CD14-positive monocyte (primary cell): ENCODE data around the gene ZNF593. TPM values are rescaled to one million over a fixed set of nuclear protein-coding genes. Genes with fewer than 3 reads are reported as not detected.

ENCODE experiments used
- DNase-seq, 3 donors: peaks; one replicate each; pipeline ENCODE4 v3.0.0-alpha.2; 2011 to 2022
- H2AFZ ChIP-seq: 2 replicates; pipeline ENCODE4 v1.6.0; 2012; ENCODE audit warnings: mild to moderate bottlenecking, low read depth, low read length, inconsistent platforms; ENCODE audit not compliant: insufficient read depth, poor library complexity, severe bottlenecking
- H3K27ac ChIP-seq, 2 donors: 1 replicate in 1 of 2; 2 replicates in 1 of 2; pipeline ENCODE4 v1.5.1; 2012 to 2013; ENCODE audit warnings: low read length in 2 of 2, control low read depth in 1 of 2, inconsistent platforms in 1 of 2, low read depth in 1 of 2, mild to moderate bottlenecking in 1 of 2
- H3K27me3 ChIP-seq, 2 donors: one replicate each; pipeline versions ENCODE4 v1.6.0 to v1.6.1; 2011 to 2013; ENCODE audit warnings: low read length in 2 of 2; ENCODE audit not compliant: control insufficient read depth in 2 of 2, insufficient read depth in 2 of 2
- H3K36me3 ChIP-seq, 2 donors: replicated peaks in 1 of 2; 1 replicate in 1 of 2; 2 replicates in 1 of 2; pipeline versions ENCODE4 v1.5.1 to v1.6.1; 2012 to 2013; ENCODE audit warnings: low read length in 2 of 2, control low read depth in 1 of 2, inconsistent platforms in 1 of 2, mild to moderate bottlenecking in 1 of 2; ENCODE audit not compliant: insufficient read depth in 2 of 2, control insufficient read depth in 1 of 2
- H3K4me1 ChIP-seq, 2 donors: 1 replicate in 1 of 2; 2 replicates in 1 of 2; pipeline versions ENCODE4 v1.5.1 to v1.6.1; 2012 to 2013; ENCODE audit warnings: low read length in 2 of 2, control low read depth in 1 of 2, inconsistent platforms in 1 of 2, mild to moderate bottlenecking in 1 of 2, moderate library complexity in 1 of 2; ENCODE audit not compliant: insufficient read depth in 2 of 2, control insufficient read depth in 1 of 2
- H3K4me2 ChIP-seq: replicated peaks from 2 replicates; pipeline ENCODE3; 2012; ENCODE audit warnings: low read length, moderate library complexity, mild to moderate bottlenecking; ENCODE audit not compliant: poor library complexity, severe bottlenecking; ENCODE audit errors: extremely low read depth
- H3K4me3 ChIP-seq, 3 experiments: fragments of 200-600 bp in 1 of 3; sonication (generic) in 1 of 3; replicated peaks in 1 of 3; 1 replicate in 2 of 3; 2 replicates in 1 of 3; pipeline ENCODE4 v1.5.1; 2011 to 2013; ENCODE audit warnings: low read length in 3 of 3, mild to moderate bottlenecking in 3 of 3, control low read depth in 2 of 3, low read depth in 2 of 3, inconsistent platforms in 1 of 3, moderate library complexity in 1 of 3
- H3K79me2 ChIP-seq: 2 replicates; pipeline ENCODE4 v1.6.0; 2012; ENCODE audit warnings: mild to moderate bottlenecking, control low read depth, inconsistent platforms, low read length, moderate library complexity; ENCODE audit not compliant: insufficient read depth
- H3K9ac ChIP-seq: 2 replicates; pipeline ENCODE4 v1.6.0; 2017; ENCODE audit warnings: low read length, mild to moderate bottlenecking; ENCODE audit not compliant: insufficient read depth, poor library complexity, severe bottlenecking
- H3K9me3 ChIP-seq, 2 donors: replicated peaks in 1 of 2; 1 replicate in 1 of 2; 2 replicates in 1 of 2; pipeline versions ENCODE4 v1.5.1 to v1.6.1; 2012 to 2013; ENCODE audit warnings: low read length in 2 of 2, control low read depth in 1 of 2; ENCODE audit not compliant: control insufficient read depth in 1 of 2, insufficient read depth in 1 of 2
- H4K20me1 ChIP-seq: 2 replicates; pipeline ENCODE4 v1.6.0; 2012; ENCODE audit warnings: mild to moderate bottlenecking, low read length, control low read depth, moderate library complexity; ENCODE audit not compliant: insufficient read depth
- H3K27ac Mint-ChIP-seq, 7 donors: one replicate each; pipeline ENCODE4 v1.8.0; 2020; ENCODE audit warnings: mild to moderate bottlenecking in 7 of 7, mixed read lengths in 7 of 7, moderate library complexity in 6 of 7, inconsistent platforms in 2 of 7
- H3K27me3 Mint-ChIP-seq, 3 donors: one replicate each; pipeline ENCODE4 v1.8.0; 2021 to 2022; ENCODE audit warnings: low read depth in 3 of 3, mild to moderate bottlenecking in 3 of 3, mixed read lengths in 3 of 3, moderate library complexity in 3 of 3, inconsistent platforms in 1 of 3
- H3K36me3 Mint-ChIP-seq, 2 donors: one replicate each; pipeline ENCODE4 v1.8.0; 2020; ENCODE audit warnings: mixed read lengths in 2 of 2, inconsistent platforms in 1 of 2, mild to moderate bottlenecking in 1 of 2
- H3K4me1 Mint-ChIP-seq: one replicate; pipeline ENCODE4 v1.8.0; 2020; ENCODE audit warnings: mild to moderate bottlenecking, mixed read lengths
- H3K4me3 Mint-ChIP-seq, 2 donors: one replicate each; pipeline ENCODE4 v1.8.0; 2020; ENCODE audit warnings: mild to moderate bottlenecking in 2 of 2, mixed read lengths in 2 of 2, moderate library complexity in 1 of 2
- H3K9me3 Mint-ChIP-seq, 7 donors: one replicate each; pipeline ENCODE4 v1.8.0; 2020 to 2022; ENCODE audit warnings: mixed read lengths in 7 of 7, mild to moderate bottlenecking in 6 of 7, moderate library complexity in 6 of 7, inconsistent platforms in 2 of 7
- CTCF ChIP-seq: fragments of 200-600 bp; IDR thresholded peaks from one replicate; pipeline ENCODE4 v1.8.0; 2022; ENCODE audit warnings: antibody characterized with exemption, mild to moderate bottlenecking
- WGBS: methylation state at CpG from one replicate; pipeline ENCODE4 v1.1.5; 2013; ENCODE audit warnings: missing lambda C conversion rate; ENCODE audit not compliant: insufficient coverage; 5-methylcytosine and 5-hydroxymethylcytosine counted together
- intact Hi-C, 2 donors: fragments of 100-400 bp; cut with micrococcal nuclease; formaldehyde crosslinking; loops; one replicate each; pipeline versions ENCODE4 v1.15.0 to v1.15.1; 2023
- polyA plus RNA-seq, 3 donors: library from polyadenylated mRNA; depleted of rRNA in 1 of 3; unstranded in 2 of 3; stranded (reverse) in 1 of 3; fragments of 300-500 nt in 2 of 3; fragments of >200 nt in 1 of 3; fragmentation: Illumina TruSeq in 2 of 3; gene quantifications; 1 replicate in 2 of 3; 2 replicates in 1 of 3; pipeline ENCODE4 v1.2.3, GENCODE V29; 2012 to 2021

ZNF593 gene
- polyA plus RNA-seq, 3 donors: 23.6 to 36.5 (median 27.8) TPM

DNA sequence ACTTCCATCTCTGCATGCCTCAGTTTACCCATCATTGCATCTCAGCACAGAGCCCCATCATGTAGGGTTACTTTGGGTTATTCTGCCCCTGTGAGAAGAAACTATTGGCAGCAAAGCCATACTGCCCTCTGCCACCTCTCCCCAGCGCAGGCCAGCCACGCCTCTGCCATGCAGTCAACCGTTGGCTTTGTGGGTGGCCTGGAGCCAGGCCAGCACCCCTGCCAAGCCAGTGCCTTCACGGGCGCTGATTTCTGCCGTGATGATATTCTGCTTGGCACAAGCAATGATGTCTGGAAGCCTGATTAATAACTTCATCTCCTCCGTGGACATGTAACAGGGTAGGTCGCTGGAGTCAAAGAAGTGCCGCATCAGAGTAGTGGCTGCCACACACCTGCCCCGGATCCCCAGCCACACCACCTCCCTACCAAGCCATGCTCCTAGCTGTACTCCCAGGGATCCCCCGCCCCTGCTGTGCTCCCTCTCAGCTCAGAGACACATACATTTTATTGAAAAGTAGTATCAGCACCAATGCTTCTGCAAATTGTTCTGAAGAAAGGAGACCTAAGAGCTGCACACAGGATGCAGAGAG is 49.3 kb downstream of the ZNF593 start:
- H3K4me1 Mint-ChIP-seq: peaks cover 2% of the 10 kb centered on the region
- TF ChIP-seq CTCF: no peak
- WGBS: 82% methylated on average over 7 of the region's 11 CpGs

More for the DNA sequence above, 49.3 kb downstream of the ZNF593 start:
- Mint-ChIP-seq H3K4me3 (peak overlapping the region in 1 of 2 donors; percentile 28), H3K9me3 (no peaks in the 10 kb centered on the region), H3K36me3 (no peaks in the 10 kb centered on the region), H3K27me3 (peaks cover 7 to 24% (median 8%) of the 10 kb centered on the region in 3 donors), H3K27ac (no peak overlapping the region)
- H3K4me3 ChIP-seq: no peak overlapping the region
- H3K79me2 ChIP-seq: no peaks in the 10 kb centered on the region
- H2AFZ ChIP-seq: no peak overlapping the region
- H3K9me3 ChIP-seq: no peaks in the 10 kb centered on the region
- no peak overlapping the region for H3K9ac ChIP-seq
- H3K4me1 ChIP-seq: no peaks in the 10 kb centered on the region
- H4K20me1 ChIP-seq: no peaks in the 10 kb centered on the region
- peaks cover 0 to 2% of the 10 kb centered on the region in 2 donors for H3K27me3 ChIP-seq
- H3K36me3 ChIP-seq: no peaks in the 10 kb centered on the region
- DNase-seq: no peak
- intact Hi-C loops: no loop called here
- H3K27ac ChIP-seq: no peak overlapping the region
- H3K4me2 ChIP-seq: no peak overlapping the region

Other genes starting within 250 kb of the ZNF593 start
- 1 to 10 TPM; 6.4 to 9.2 (median 6.8) TPM for gene PAFAH2, start 171.8 kb upstream of the ZNF593 start, polyA plus RNA-seq
- not detected for gene EXTL1, start 148.1 kb upstream of the ZNF593 start, polyA plus RNA-seq
- not detected for gene SLC30A2, start 123.8 kb upstream of the ZNF593 start, polyA plus RNA-seq
- gene TRIM63, start 102.3 kb upstream of the ZNF593 start, polyA plus RNA-seq: under 1 TPM in 1 of 3 donors, not detected in 2; 0.09 TPM
- 1 to 10 TPM; 1.2 to 2.5 (median 2.3) TPM for gene PDIK1L, start 58.1 kb upstream of the ZNF593 start, polyA plus RNA-seq
- not detected for gene FAM110D, start 10.8 kb upstream of the ZNF593 start, polyA plus RNA-seq
- not detected for gene C1orf232, start 945 bp upstream of the ZNF593 start, polyA plus RNA-seq
- gene ZNF593OS, start 1.9 kb downstream of the ZNF593 start, polyA plus RNA-seq: under 1 TPM in 2 of 3 donors, not detected in 1; 0.50 to 0.59 TPM
- 1 to 10 TPM in 1 of 3 donors, not detected in 2; 1.4 TPM for gene CNKSR1, start 7.6 kb downstream of the ZNF593 start, polyA plus RNA-seq
- gene CATSPER4, start 20.7 kb downstream of the ZNF593 start, polyA plus RNA-seq: not detected
- 10 to 100 TPM in 2 of 3 donors, 1 to 10 TPM in 1; 8.2 to 32.5 (median 10.9) TPM for gene CEP85, start 64.3 kb downstream of the ZNF593 start, polyA plus RNA-seq
- 1,000 to 10,000 TPM in 2 of 3 donors, 100 to 1,000 TPM in 1; 478 to 1,744 (median 1,706) TPM for gene SH3BGRL3, start 110.2 kb downstream of the ZNF593 start, polyA plus RNA-seq
- 100 to 1,000 TPM in 1 of 3 donors, 10 to 100 TPM in 2; 48.0 to 885 (median 52.1) TPM for gene UBXN11, start 136.7 kb downstream of the ZNF593 start, polyA plus RNA-seq
- gene CD52, start 148.1 kb downstream of the ZNF593 start, polyA plus RNA-seq: 1,000 to 10,000 TPM in 2 of 3 donors, 100 to 1,000 TPM in 1; 851 to 4,047 (median 2,617) TPM
- gene CRYBG2, start 184.2 kb downstream of the ZNF593 start, polyA plus RNA-seq: under 1 TPM in 1 of 3 donors, not detected in 2; 0.52 TPM
- gene ZNF683, start 202.8 kb downstream of the ZNF593 start, polyA plus RNA-seq: not detected
- gene LIN28A, start 240.9 kb downstream of the ZNF593 start, polyA plus RNA-seq: not detected